Erythroblast (primary cell): Measurements from ENCODE around the gene AGR3.

Experiments used
- GATA1 ChIP-seq: IDR thresholded peaks from 2 replicates; pipeline ENCODE4 v1.6.1; 2011; ENCODE audit warnings: low read depth, mild to moderate bottlenecking, control low read depth, low read length, moderate library complexity
- POLR2A ChIP-seq: IDR thresholded peaks from 2 replicates; pipeline ENCODE4 v1.6.1; 2011; ENCODE audit warnings: mild to moderate bottlenecking, low read length

GRCh38 chr7:16810573-16810972 is 71.2 kb downstream of the AGR3 start:
- TF ChIP-seq POLR2A (no peak), GATA1 (no peak)
